ENCODE data around the gene HOXD3.

Gene HOXD3

GRCh38 chr2:176150584-176151441 lies 6.3 kb upstream of the HOXD3 start:
- DNase-seq: no peak

DNA sequence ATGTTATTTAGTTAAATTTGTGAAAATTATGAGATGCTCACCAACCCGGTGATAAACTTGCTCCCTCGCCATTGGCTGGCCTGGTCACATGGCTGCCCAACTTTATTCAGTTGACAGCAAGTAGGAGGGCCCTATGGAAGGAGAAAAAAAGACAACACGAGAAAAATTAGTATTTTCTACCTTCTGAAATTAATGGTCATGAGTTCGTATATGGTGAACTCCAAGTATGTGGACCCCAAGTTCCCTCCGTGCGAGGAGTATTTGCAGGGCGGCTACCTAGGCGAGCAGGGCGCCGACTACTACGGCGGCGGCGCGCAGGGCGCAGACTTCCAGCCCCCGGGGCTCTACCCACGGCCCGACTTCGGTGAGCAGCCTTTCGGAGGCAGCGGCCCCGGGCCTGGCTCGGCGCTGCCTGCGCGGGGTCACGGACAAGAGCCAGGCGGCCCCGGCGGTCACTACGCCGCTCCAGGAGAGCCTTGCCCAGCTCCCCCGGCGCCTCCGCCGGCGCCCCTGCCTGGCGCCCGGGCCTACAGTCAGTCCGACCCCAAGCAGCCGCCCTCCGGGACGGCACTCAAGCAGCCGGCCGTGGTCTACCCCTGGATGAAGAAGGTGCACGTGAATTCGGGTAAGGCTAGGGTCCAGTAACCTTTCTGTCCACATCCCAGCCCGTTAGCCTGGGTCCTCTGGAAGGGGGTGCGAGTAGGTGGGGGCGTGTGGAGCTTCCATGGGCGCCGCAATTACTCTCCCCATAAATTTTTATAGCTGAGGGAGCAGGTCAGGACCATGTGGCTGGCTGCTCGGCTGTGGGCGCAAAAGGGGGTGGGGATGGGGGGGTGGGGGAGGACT lies 5.4 kb upstream of the HOXD3 start, which contains the start of gene HOXD4:
HOXD4 (plus strand) TSS at position 109 of the 846 bp plus-strand sequence; CDS start at position 193, 84 bp downstream.
- no peak for DNase-seq

DNA sequence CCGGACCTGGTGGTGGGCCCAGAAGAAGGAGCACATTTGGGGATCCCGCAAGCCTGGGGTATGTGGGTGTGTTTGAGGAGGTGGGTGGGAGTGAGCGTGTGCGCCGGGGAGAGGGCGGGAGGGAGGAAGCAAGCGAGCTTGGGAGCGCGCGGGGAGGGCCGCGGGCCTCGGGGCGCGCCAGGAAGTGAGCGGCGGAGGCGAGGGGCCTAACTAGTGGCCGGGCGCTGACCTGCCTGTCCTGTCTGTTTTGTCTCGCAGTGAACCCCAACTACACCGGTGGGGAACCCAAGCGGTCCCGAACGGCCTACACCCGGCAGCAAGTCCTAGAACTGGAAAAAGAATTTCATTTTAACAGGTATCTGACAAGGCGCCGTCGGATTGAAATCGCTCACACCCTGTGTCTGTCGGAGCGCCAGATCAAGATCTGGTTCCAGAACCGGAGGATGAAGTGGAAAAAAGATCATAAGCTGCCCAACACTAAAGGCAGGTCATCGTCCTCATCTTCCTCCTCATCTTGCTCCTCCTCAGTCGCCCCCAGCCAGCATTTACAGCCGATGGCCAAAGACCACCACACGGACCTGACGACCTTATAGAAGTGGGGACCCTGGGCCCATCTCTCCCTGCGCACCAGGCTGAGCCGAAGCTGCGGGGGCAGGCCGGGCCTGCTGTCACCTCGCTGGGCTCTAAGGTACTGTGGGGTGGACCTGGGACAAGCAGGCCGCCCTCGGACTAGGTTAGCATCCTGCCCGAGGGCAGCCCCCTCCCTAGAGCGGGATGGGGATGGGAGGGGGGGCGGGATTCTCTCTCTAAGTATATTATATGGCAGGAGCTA lies 4.5 kb upstream of the HOXD3 start:
- no peak for DNase-seq

- DNase-seq: no peak
Observed at GRCh38 chr2:176154576-176155252, 2.4 kb upstream of the HOXD3 start.

DNA sequence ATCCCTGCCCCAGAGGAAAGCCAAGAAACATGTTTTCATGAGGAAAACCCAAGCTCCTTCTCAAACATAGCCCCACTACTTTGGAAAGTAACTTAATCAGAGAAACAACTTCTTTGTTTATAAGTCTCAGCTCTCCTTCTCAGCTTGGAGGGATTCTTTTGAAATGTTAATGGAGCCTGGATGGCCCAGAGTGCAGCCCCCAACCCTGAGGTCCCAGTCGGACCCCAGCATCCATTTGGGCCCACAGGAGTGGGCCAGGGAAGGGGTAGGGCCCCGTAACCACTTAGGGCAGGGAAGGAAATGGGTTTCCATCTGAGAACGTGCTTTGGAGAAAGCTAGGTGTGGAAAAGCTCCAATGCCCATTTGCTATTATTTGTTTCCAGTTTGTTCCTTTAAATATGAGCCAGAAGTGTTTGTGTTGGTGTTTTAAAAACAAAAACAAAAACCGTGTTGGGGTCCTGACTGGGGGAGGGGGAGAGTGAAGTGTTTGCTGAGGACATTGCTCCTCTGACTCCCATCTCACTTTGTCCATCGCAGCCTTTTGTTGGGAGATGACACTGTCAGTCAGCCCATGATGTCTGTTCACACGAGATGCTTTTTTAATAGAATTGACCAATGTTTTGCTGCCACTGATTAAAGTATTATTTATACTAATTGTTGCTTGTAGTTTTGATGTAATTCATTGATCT lies 1.6 kb upstream of the HOXD3 start:
- DNase-seq: no peak

- DNase-seq: no peak
Observed at GRCh38 chr2:176156301-176156806, 753 bp upstream of the HOXD3 start.

DNA sequence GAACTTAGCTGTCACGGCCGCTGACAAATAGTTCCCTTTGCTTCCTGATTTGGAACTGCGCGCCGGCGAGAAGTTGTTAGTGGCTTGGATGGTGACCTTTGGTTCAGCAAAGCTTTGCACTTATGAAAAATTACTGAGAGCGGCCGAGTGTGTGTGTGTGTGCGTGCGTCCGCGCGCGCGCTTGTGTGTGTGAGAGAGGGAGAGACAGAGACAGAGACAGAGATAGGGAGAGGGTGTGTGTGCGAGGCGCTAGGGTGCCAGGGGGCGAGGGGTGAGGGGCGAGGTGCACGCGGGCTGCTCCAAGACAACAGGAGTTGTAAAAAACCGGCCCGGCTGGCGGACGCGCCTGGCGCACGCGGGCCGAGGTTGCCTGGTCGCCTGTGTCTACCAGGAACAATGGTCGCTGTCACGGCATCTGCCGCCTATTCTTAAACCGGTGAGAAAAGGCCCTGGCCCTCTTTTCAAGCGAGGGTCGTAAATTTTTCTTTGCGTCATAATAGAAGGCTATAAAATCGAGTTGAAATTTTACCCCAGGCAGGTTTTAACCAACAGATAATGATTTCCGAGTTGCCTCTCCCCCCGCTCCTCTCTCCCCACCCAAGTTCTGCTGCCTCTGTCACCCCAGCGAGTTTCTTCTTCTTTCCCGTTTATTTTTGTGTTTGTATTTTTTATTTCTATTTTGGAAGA lies 535 bp downstream of the HOXD3 start:
- DNase-seq: no peak

- no peak for DNase-seq
Observed at GRCh38 chr2:176158186-176158591, 1.1 kb downstream of the HOXD3 start.

- no peak for DNase-seq
Observed at GRCh38 chr2:176158855-176159662, 2.0 kb downstream of the HOXD3 start.

DNA sequence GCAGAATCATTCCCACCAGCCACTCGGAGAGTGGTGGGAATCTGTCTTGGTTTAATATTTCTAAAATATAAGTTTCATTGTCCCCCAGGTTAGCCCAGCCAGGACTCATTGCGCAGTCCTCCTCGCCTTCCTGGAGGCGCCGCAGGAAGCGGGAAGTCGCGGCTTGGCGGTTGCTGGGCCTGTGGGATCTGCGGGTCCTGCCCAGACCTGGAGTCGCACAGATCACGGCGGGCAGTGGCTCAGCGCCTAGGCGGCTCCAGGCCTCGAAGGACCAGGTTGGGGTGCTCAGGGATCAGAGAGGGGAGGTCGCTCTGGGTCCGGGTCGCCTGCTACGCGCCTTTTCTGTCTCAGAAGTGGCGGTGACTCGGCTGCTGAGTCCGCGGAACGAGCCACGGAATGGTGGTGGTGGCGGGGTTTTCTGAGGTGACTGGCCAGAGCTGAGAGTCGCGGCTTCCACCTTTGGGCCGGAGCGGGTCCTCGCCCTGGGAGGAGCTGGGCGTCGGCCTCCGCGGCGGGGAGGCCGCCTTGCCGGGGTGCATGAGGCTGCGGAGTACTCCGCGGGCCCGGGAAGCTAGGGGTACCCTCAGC lies 2.6 kb downstream of the HOXD3 start:
- no peak for DNase-seq

- no peak for DNase-seq
Observed at GRCh38 chr2:176160251-176160985, 3.3 kb downstream of the HOXD3 start.

DNA sequence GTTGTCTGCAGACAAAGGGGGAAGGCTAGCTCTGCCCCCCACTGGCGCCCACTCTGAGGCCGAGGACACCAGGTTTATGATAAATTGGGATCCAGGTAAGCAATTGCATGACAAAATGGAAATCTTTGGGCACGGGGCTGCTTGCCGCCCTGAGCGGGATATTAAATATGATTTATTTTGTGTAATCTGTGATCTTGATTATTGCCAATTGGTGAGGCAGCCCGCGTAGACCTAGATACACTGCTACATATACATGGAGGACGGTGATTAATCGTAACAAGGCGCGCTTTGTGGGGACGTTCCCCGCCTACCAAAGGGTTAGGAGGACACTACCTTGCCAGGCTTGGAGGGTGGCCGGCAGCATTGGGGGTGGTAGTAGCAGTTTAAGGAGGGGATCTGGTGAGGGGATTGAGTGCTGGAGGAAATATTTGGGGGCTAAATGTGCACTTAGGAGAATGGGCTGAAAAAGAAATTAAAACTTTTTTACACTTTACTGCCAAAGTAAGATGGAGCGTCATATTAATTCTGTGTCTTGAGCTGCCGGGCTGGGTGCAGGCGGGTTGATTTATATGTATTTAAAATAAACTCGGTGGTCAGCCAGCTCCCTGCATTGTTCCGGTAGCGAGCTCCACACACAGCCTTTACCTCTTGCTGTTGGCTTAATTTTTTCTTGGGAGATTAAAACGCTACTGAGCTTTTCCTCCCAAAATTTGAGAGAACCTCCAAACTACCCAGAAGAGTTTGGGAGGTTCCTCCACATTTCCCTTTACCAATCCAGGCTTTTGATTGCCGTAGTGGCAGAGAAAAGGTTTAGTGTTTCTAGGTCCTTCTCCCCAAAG lies 4.1 kb downstream of the HOXD3 start:
- no peak for DNase-seq

GRCh38 chr2:176161825-176162626 lies 4.9 kb downstream of the HOXD3 start:
- no peak for DNase-seq

DNA sequence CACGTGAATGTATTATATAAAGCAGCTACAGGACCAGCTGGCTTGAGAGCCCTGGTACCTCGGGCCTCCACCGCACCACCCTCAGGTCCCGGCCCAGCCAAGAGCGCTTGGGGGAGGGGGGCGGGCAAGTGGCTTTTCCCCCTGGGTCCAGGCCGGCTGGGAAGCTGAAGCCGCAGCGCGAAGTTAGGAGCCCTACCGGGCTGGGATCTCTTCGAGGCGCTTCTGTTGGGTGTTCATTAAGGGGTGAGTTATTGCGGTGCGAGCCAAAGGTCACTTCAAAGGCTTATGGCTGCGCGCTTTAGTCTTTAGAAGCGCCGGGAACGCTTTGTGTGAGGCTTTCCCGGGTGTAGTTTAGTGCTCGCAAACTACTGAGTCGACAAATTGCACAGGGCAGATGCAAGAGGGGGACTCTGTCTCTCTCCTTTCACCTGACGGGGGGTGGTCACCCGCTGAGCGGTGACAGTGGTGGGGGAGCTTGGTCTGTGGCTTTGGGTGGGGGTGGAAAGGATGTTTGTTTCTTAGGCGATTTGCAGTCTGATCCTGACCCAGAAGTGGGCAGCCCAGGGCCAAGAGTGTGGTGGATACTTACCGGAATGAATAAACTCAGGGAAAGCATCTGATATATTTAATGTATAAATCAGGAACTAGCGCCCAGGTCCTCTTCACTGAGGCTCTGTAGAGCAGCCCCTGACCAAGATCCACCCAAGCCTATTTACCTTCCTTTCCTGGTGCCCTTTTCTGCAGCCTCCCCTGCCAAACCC lies 6.0 kb downstream of the HOXD3 start:
- no peak for DNase-seq

DNA sequence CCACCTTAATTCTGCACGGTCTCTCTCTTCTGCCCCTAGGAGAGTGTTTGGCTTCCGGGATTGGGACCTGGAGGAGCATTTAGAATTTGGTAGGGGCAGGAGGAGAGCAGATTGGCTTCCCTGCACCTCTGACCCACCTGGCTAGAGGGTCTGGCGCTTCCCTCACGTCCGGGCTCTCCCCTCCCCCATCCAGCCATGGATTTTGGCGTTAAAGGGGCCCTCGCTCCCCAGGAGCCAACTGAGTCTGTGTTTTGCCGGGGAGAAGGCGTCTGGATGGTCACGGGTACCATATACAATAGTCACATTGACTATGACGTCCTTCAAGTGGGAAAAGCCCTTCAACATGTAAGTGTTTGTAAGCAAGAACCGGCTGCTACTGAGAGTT lies 6.6 kb downstream of the HOXD3 start:
- no peak for DNase-seq

DNA sequence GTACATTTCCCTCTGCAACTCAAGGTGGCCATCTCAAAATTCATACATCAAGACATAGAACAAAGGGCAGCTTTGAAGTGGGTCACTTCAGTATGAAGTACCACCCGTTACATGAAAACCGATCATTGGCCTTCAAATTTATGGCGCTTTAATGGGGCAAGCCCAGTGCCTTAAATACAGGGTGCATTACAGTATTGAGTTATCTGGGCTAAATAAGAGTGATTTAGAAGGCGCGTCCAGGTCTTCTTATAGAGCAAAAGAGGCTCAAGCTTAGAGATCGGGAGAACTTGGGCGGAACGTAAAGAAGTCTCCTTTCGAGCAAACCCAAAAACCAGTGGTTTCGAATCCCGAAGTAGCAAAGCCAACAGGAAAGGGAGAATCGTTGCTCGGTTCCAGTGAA lies 7.1 kb downstream of the HOXD3 start:
- DNase-seq: no peak
